Activated CD8-positive, alpha-beta memory T cell treated with anti-CD3 and anti-CD28 coated beads, Interleukin-2, amount 10 ng/mL, durations not matched to agents 7 days and 5 days (primary cell): ENCODE results near the gene REG3A. TPM values are rescaled to one million over a fixed set of nuclear protein-coding genes. Genes with fewer than 3 reads are reported as not detected.

Experiments used
- ATAC-seq: fragments of 150-1000 bp; cut with Tn5 transposase; one replicate; pipeline ENCODE4 v1.10.0; 2021; ENCODE audit warnings: moderate library complexity
- CTCF ChIA-PET: fragments of 350-600 bp; sonication (Branson Sonifier 250); formaldehyde crosslinking; loops from one replicate; lab custom pipeline; 2021; ENCODE audit warnings: antibody characterized with exemption; lab: Charles Lee
- DNase-seq: peaks from one replicate; pipeline ENCODE4 v3.0.0-alpha.2; 2020
- H3K27ac Mint-ChIP-seq: one replicate; pipeline ENCODE4 v1.8.0; 2021; ENCODE audit warnings: mild to moderate bottlenecking, mixed read lengths
- H3K27me3 Mint-ChIP-seq: one replicate; pipeline ENCODE4 v1.8.0; 2021; ENCODE audit warnings: mixed read lengths
- H3K36me3 Mint-ChIP-seq: one replicate; pipeline ENCODE4 v1.8.0; 2021; ENCODE audit warnings: mild to moderate bottlenecking, mixed read lengths
- H3K4me1 Mint-ChIP-seq: one replicate; pipeline ENCODE4 v1.8.0; 2021; ENCODE audit warnings: mixed read lengths
- H3K4me3 Mint-ChIP-seq: one replicate; pipeline ENCODE4 v1.8.0; 2021; ENCODE audit warnings: mild to moderate bottlenecking, moderate library complexity, mixed read lengths
- H3K9me3 Mint-ChIP-seq: one replicate; pipeline ENCODE4 v1.8.0; 2022; ENCODE audit warnings: low read depth, mixed read lengths
- total RNA-seq, 2 experiments: library from RNA; stranded (reverse); gene quantifications; one replicate each; pipeline ENCODE4 v1.2.3, GENCODE V29; 2021

REG3A gene
- total RNA-seq, 2 experiments from 2014 or later: not detected

GRCh38 chr2:79139423-79139822, 20.1 kb downstream of the REG3A start:
- DNase-seq: no peak
- no peaks in the 10 kb centered on the region for H3K36me3 Mint-ChIP-seq
- CTCF ChIA-PET: no interaction called here
- no peaks in the 10 kb centered on the region for H3K27me3 Mint-ChIP-seq
- no peak overlapping the region for H3K4me3 Mint-ChIP-seq
- H3K27ac Mint-ChIP-seq: no peak overlapping the region
- H3K4me1 Mint-ChIP-seq: no peaks in the 10 kb centered on the region
- no peak for ATAC-seq
- H3K9me3 Mint-ChIP-seq: peaks cover 6% of the 10 kb centered on the region

GRCh38 chr2:79138385-79138784, 21.2 kb downstream of the REG3A start:
- Mint-ChIP-seq H3K9me3 (peaks cover 8% of the 10 kb centered on the region), H3K27me3 (no peaks in the 10 kb centered on the region), H3K27ac (no peak overlapping the region), H3K36me3 (no peaks in the 10 kb centered on the region), H3K4me1 (no peaks in the 10 kb centered on the region), H3K4me3 (no peak overlapping the region)
- CTCF ChIA-PET: no interaction called here
- ATAC-seq: no peak
- no peak for DNase-seq

GRCh38 chr2:79131687-79132086, 27.9 kb downstream of the REG3A start:
- no peaks in the 10 kb centered on the region for H3K4me1 Mint-ChIP-seq
- no peaks in the 10 kb centered on the region for H3K36me3 Mint-ChIP-seq
- DNase-seq: no peak
- CTCF ChIA-PET: no interaction called here
- no peak overlapping the region for H3K4me3 Mint-ChIP-seq
- H3K27ac Mint-ChIP-seq: no peak overlapping the region
- no peaks in the 10 kb centered on the region for H3K27me3 Mint-ChIP-seq
- H3K9me3 Mint-ChIP-seq: peaks cover 10% of the 10 kb centered on the region
- no peak for ATAC-seq

GRCh38 chr2:79129804-79130203, 29.7 kb downstream of the REG3A start:
- CTCF ChIA-PET: no interaction called here
- Mint-ChIP-seq H3K9me3 (peaks cover 10% of the 10 kb centered on the region), H3K4me1 (no peaks in the 10 kb centered on the region), H3K27me3 (no peaks in the 10 kb centered on the region), H3K4me3 (no peak overlapping the region), H3K27ac (no peak overlapping the region), H3K36me3 (no peaks in the 10 kb centered on the region)
- no peak for DNase-seq
- no peak for ATAC-seq

GRCh38 chr2:79129260-79129659, 30.3 kb downstream of the REG3A start:
- DNase-seq: no peak
- no peak for ATAC-seq
- no peak overlapping the region for H3K4me3 Mint-ChIP-seq
- H3K9me3 Mint-ChIP-seq: peaks cover 10% of the 10 kb centered on the region
- CTCF ChIA-PET: no interaction called here
- no peaks in the 10 kb centered on the region for H3K4me1 Mint-ChIP-seq
- H3K27me3 Mint-ChIP-seq: no peaks in the 10 kb centered on the region
- no peaks in the 10 kb centered on the region for H3K36me3 Mint-ChIP-seq
- no peak overlapping the region for H3K27ac Mint-ChIP-seq

- H3K27me3 Mint-ChIP-seq: no peaks in the 10 kb centered on the region
- ATAC-seq (no peak), DNase-seq (no peak)
- no peak overlapping the region for H3K4me3 Mint-ChIP-seq
- no peaks in the 10 kb centered on the region for H3K4me1 Mint-ChIP-seq
- H3K9me3 Mint-ChIP-seq: peaks cover 6% of the 10 kb centered on the region
- CTCF ChIA-PET: no interaction called here
- no peak overlapping the region for H3K27ac Mint-ChIP-seq
- H3K36me3 Mint-ChIP-seq: no peaks in the 10 kb centered on the region
Observed at GRCh38 chr2:79128406-79128805, 31.1 kb downstream of the REG3A start.

- H3K9me3 Mint-ChIP-seq: peaks cover 6% of the 10 kb centered on the region
- CTCF ChIA-PET: no interaction called here
- H3K27ac Mint-ChIP-seq: no peak overlapping the region
- DNase-seq (no peak), ATAC-seq (no peak)
- H3K27me3 Mint-ChIP-seq: no peaks in the 10 kb centered on the region
- no peak overlapping the region for H3K4me3 Mint-ChIP-seq
- H3K4me1 Mint-ChIP-seq: no peaks in the 10 kb centered on the region
- H3K36me3 Mint-ChIP-seq: no peaks in the 10 kb centered on the region
Observed at GRCh38 chr2:79125721-79125985, 33.9 kb downstream of the REG3A start.

GRCh38 chr2:79124907-79125720, 34.4 kb downstream of the REG3A start:
- Mint-ChIP-seq H3K9me3 (peaks cover 6% of the 10 kb centered on the region), H3K36me3 (no peaks in the 10 kb centered on the region), H3K4me1 (no peaks in the 10 kb centered on the region), H3K4me3 (no peak overlapping the region), H3K27ac (no peak overlapping the region), H3K27me3 (no peaks in the 10 kb centered on the region)
- no peak for ATAC-seq
- CTCF ChIA-PET: no interaction called here
- no peak for DNase-seq

- CTCF ChIA-PET: no interaction called here
- no peaks in the 10 kb centered on the region for H3K4me1 Mint-ChIP-seq
Observed at GRCh38 chr2:79122676-79123075, 36.9 kb downstream of the REG3A start.

GRCh38 chr2:79120194-79120713, 39.3 kb downstream of the REG3A start, which contains the start of gene REG1A:
Gene REG1A (plus strand): TSS chr2:79120488. CDS start chr2:79120862, 374 bp downstream.
- H3K27ac Mint-ChIP-seq: no peak within 1 kb of the TSS
- H3K4me3 Mint-ChIP-seq: no peak within 1 kb of the TSS
- CTCF ChIA-PET: no interaction called here
- H3K4me1 Mint-ChIP-seq: no peaks in the 10 kb centered on the region
- H3K9me3 Mint-ChIP-seq: no peaks in the 10 kb centered on the region
- H3K36me3 Mint-ChIP-seq: no peaks in the 10 kb centered on the region
- ATAC-seq (no peak), DNase-seq (no peak)
- H3K27me3 Mint-ChIP-seq: no peaks in the 10 kb centered on the region

More at GRCh38 chr2:79122676-79123075, 36.9 kb downstream of the REG3A start:
- Mint-ChIP-seq H3K4me3 (no peak overlapping the region), H3K27ac (no peak overlapping the region), H3K9me3 (peaks cover 3% of the 10 kb centered on the region), H3K27me3 (no peaks in the 10 kb centered on the region), H3K36me3 (no peaks in the 10 kb centered on the region)
- DNase-seq: no peak
- no peak for ATAC-seq

GRCh38 chr2:79116997-79117928, 42.3 kb downstream of the REG3A start:
- no peaks in the 10 kb centered on the region for H3K4me1 Mint-ChIP-seq
- no peaks in the 10 kb centered on the region for H3K27me3 Mint-ChIP-seq
- no peak overlapping the region for H3K27ac Mint-ChIP-seq
- ATAC-seq (no peak), DNase-seq (no peak)
- CTCF ChIA-PET: no interaction called here
- no peaks in the 10 kb centered on the region for H3K36me3 Mint-ChIP-seq
- H3K4me3 Mint-ChIP-seq: no peak overlapping the region
- H3K9me3 Mint-ChIP-seq: no peaks in the 10 kb centered on the region

GRCh38 chr2:79114797-79115494, 44.6 kb downstream of the REG3A start:
- H3K27me3 Mint-ChIP-seq: no peaks in the 10 kb centered on the region
- CTCF ChIA-PET: no interaction called here
- ATAC-seq (no peak), DNase-seq (no peak)
- H3K4me1 Mint-ChIP-seq: no peaks in the 10 kb centered on the region
- no peak overlapping the region for H3K27ac Mint-ChIP-seq
- no peak overlapping the region for H3K4me3 Mint-ChIP-seq
- H3K36me3 Mint-ChIP-seq: no peaks in the 10 kb centered on the region
- H3K9me3 Mint-ChIP-seq: peaks cover 3% of the 10 kb centered on the region

GRCh38 chr2:79112269-79112668, 47.3 kb downstream of the REG3A start:
- H3K4me3 Mint-ChIP-seq: no peak overlapping the region

More at GRCh38 chr2:79112269-79112668, 47.3 kb downstream of the REG3A start:
- DNase-seq (no peak), ATAC-seq (no peak)
- CTCF ChIA-PET: no interaction called here
- Mint-ChIP-seq H3K27ac (no peak overlapping the region), H3K9me3 (peaks cover 3% of the 10 kb centered on the region), H3K4me1 (no peaks in the 10 kb centered on the region), H3K27me3 (no peaks in the 10 kb centered on the region), H3K36me3 (no peaks in the 10 kb centered on the region)
